Measurements from ENCODE around the gene HERC2. TPM values are rescaled to one million over a fixed set of nuclear protein-coding genes. Genes with fewer than 3 reads are reported as not detected.

The HERC2 gene
- total RNA-seq, 1 donor from 2014 or later: 53.4 TPM

GRCh38 chr15:28093752-28094535, 228.0 kb downstream of the HERC2 start:
- no peak for DNase-seq (ENCODE audit: low read depth)
- Histone ChIP-seq H3K36me3 (ENCODE audit: control insufficient read depth, insufficient read depth, low read length) (no peaks in the 10 kb centered on the region), H3K27me3 (ENCODE audit: control insufficient read depth, insufficient read depth, low read length) (peaks cover 52% of the 10 kb centered on the region), H3K4me3 (ENCODE audit: low read depth, low read length) (no peak overlapping the region)
- TF ChIP-seq CTCF (IDR thresholded peaks at IDR 0.05; ENCODE audit: insufficient read depth, low read length, poor library complexity, severe bottlenecking): no peak

- no peak for DNase-seq (ENCODE audit: low read depth)
- no peak for TF ChIP-seq CTCF (IDR thresholded peaks at IDR 0.05; ENCODE audit: insufficient read depth, low read length, poor library complexity, severe bottlenecking)
- Histone ChIP-seq H3K4me3 (ENCODE audit: low read depth, low read length) (no peak overlapping the region), H3K27me3 (ENCODE audit: control insufficient read depth, insufficient read depth, low read length) (peaks cover 29% of the 10 kb centered on the region), H3K36me3 (ENCODE audit: control insufficient read depth, insufficient read depth, low read length) (no peaks in the 10 kb centered on the region)
Measured at GRCh38 chr15:28091313-28091712, 230.7 kb downstream of the HERC2 start.

- H3K36me3 ChIP-seq (ENCODE audit: control insufficient read depth, insufficient read depth, low read length): no peaks in the 10 kb centered on the region
- no peak overlapping the region for H3K4me3 ChIP-seq (ENCODE audit: low read depth, low read length)
- TF ChIP-seq CTCF (IDR thresholded peaks at IDR 0.05; ENCODE audit: insufficient read depth, low read length, poor library complexity, severe bottlenecking): peak; percentile 70
- DNase-seq (ENCODE audit: low read depth): no peak
- H3K27me3 ChIP-seq (ENCODE audit: control insufficient read depth, insufficient read depth, low read length): no peaks in the 10 kb centered on the region
Measured at GRCh38 chr15:28086175-28086703, 235.7 kb downstream of the HERC2 start.

- TF ChIP-seq CTCF (IDR thresholded peaks at IDR 0.05; ENCODE audit: insufficient read depth, low read length, poor library complexity, severe bottlenecking): no peak
- Histone ChIP-seq H3K36me3 (ENCODE audit: control insufficient read depth, insufficient read depth, low read length) (no peaks in the 10 kb centered on the region), H3K4me3 (ENCODE audit: low read depth, low read length) (no peak overlapping the region), H3K27me3 (ENCODE audit: control insufficient read depth, insufficient read depth, low read length) (no peaks in the 10 kb centered on the region)
- DNase-seq (ENCODE audit: low read depth): no peak
Measured at GRCh38 chr15:28085489-28086174, 236.3 kb downstream of the HERC2 start.

GRCh38 chr15:28084547-28084946, 237.4 kb downstream of the HERC2 start:
- no peak for DNase-seq (ENCODE audit: low read depth)
- no peaks in the 10 kb centered on the region for H3K36me3 ChIP-seq (ENCODE audit: control insufficient read depth, insufficient read depth, low read length)
- no peaks in the 10 kb centered on the region for H3K27me3 ChIP-seq (ENCODE audit: control insufficient read depth, insufficient read depth, low read length)
- TF ChIP-seq CTCF (IDR thresholded peaks at IDR 0.05; ENCODE audit: insufficient read depth, low read length, poor library complexity, severe bottlenecking): no peak
- H3K4me3 ChIP-seq (ENCODE audit: low read depth, low read length): no peak overlapping the region

Data from kidney epithelial cell (primary cell).